DMS 273 (cell line): ENCODE measurements around the gene ZSWIM1.
"Not testable (repeated sequence)": the region's sequence is repeated elsewhere in the genome, so short reads cannot be mapped to it uniquely, and the experiment has no call there.

ENCODE experiments used
- DNase-seq: peaks from one replicate; lab custom pipeline; 2025; ENCODE audit not compliant: unreplicated experiment; lab: John Stamatoyannopoulos, UW

The ZSWIM1 gene

DNA sequence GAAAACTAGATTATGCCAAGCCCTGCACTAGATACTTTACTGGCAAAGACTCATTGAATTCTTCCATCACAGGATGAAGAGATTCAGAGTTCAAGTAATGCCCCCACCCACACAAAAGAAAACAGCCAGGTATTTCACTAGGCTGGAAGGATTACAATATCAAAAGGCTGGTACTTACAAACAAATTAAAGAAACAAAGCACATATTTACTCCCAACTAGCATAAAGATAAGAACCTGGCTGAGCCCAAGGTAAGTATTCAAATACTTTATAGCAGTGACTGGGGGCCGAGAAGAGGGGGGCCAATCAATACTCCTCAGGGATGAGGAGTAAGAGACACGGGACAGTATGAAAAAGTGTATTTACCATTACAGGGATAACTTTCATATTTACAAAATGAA, 27.5 kb upstream of the ZSWIM1 start:
- DNase-seq: no peak

DNA sequence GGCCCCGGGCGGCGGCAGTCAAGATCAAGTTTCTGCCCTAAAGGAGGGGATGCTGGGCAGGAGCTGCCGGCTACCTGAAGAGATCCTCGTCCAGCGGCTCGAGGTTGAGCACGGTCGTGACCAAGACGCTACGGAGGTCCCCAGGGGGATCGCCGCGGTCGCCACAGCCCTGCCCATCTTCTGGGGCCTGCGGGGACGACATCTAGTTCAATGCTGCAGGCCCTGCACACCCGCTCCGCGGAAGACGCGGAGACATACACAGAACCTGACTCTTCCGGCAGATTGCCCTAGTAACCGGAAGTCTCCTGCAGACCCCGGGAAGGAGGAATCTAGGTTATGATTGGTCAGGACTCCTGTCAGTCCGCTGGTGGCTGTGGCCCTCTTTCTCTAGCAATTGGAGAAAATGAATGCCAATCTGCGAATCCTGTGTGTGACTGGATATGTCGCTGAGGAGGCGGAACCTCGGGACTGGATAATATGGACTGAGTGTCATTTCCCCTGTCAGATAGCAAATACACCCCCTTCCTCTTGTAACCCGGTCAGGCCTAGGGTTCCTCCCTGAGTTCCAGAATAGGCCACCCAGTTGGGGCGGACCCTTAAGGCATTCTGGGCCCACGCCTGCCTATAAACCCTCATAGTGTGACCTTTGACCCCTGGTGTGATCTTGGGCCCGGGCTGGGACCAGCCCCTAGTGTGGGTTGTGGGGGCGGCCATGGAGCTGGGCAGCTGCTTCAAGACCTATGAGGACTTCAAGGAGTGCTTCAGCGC, 23.7 kb upstream of the ZSWIM1 start, which contains the start of the genes ACOT8 and ZSWIM3:
ACOT8 (minus strand) TSS at position 279 of the 768 bp plus-strand sequence; CDS start at position 202, 77 bp downstream.
ZSWIM3 (plus strand) TSS at position 501 of the 768 bp plus-strand sequence; CDS start at position 713, 212 bp downstream.
- DNase-seq: peak; percentile 100

DNA sequence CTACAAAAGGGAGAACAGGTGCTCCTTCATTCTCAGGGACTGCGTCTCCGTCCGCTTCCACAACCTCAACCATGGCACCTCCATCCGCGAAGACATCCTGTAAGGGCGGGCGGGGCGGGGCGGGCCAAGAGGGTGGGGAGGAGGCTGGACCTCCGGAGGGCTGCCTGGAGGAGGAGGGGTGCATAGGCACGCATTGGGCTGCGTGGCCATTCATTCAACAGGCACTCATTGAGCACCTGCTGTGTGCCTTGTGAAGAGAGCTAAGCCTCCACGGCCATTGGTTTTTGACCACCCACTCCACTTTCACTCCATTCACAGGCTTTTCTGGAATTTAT, 23.2 kb upstream of the ZSWIM1 start:
- DNase-seq: no peak

DNA sequence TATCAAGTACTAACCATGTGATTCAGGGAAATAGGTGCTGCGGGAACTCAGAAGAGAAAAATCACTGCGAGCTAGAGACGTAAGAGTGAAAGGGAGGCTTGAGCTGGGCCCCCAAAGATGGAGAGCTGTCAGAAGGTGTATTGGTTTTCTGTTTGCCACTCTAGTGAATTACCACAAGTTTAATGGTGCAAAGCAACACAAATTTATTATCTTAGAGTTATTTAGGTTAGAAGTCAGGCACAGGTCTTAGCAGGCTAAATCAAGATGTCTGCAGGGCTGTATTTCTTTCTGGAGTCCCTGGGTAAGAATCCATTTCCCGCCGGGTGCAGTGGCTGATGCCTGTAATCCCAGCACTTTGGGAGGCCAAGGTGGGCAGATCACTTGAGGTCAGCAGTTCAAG, 21.1 kb upstream of the ZSWIM1 start:
- DNase-seq: no peak

DNA sequence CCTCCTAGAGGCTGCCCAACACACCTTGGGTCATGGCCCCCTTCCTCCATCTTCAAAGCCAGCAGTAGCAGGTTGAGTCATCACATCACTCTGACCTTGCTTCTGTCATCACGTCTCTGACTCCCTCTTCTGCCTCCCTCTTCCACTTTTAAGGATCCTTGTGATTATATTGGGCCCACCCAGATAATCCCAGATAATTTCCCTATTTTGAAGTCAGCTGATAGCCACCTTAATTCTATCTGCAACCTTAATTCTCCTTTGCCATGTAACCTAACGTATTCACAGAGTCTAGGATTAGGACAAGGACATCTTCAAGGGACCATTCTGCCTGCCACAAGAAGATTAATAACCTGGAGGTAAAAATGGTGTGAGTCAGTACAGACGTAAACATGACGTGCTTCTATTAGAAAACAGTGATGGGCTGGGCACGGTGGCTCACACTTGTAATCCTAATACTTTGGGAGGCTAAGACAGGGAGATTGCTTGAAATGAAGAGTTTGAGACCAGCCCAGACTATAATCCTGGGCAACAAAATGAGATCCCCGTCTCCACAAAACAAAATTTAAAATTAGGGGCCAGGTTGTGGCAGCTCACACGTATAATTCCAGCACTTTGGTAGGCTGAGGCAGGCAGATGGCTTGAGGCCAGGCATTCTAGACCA, 20.3 kb upstream of the ZSWIM1 start:
- no peak for DNase-seq

DNA sequence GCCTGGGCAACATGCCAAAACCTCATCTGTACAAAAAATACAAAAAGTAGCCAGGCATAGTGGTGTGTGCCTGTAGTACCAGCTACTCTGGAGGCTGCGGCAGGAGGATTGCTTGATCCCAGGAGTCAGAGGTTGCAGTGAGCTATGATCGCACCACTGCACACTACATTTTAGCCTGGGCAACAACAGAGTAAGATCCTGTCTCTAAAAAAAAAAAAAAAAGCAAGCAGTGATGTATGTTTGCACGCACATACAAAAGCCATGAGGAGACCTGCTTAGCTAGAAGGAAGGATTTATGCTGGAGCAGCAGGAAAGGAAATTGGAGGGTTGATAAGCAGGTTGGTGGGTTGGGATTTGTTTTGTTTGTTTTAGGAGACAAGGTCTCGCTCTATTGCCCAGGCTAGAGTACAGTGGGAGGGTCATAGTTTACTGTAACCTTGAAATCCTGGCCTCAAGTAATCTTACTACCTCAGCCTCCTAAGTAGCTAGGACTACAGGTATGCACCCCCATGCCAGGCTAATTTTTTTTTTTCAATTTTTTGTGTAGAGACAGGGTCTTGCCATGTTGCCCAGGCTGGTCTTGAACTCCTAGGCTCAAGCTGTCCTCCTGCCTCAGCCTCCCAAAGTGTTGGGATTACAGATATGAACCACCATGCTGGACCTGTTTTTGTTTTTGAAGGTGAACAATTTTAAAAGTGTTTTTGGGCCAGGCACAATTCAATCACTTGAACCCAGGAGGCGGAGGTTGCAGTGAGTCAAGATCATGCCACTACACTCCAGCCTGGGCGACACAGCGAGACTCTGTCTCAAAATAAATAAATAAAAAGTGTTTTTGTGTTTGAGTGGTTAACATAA, 19.6 kb upstream of the ZSWIM1 start:
- DNase-seq: peak; percentile 79

DNA sequence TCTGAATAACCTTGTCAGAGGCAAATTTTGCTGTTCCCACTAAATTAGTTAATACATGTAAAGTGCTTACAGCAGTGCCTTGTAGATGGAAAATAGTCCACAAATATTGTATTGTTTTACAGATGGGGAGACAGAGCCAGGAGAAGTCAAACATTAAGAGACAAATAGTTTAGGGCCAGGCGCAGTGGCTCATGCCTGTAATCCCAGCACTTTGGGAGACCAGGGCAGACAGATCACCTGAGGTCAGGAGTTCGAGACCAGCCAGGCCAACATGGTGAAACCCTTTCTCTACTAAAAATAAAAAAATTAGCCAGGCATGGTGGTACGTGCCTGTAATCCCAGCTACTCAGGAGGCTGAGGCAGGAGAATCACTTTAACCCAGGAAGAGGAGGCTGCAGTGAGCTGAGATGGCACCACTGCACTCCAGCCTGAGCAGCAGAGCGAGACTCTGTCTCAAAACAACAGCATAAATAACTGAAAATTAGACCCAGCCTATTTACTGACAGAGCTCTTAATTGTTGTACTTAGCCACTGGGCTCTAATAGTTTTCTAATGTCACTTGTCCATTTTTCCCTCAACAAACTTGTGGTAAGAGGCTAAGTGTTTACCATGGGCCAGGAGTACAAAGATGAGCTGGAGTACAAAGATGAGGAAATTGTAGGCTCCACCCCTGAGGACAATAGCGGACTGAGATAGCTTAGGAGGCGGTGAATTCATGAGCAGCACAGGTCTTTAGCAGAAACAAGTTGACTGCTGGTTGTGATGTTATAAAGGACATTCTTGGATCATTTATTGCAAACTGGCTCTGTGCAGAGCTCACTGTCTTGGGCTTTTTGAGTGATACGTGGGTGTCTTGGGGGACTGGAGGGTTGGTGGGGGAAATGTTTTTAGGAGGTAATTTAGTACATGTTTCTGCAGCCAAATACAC, 17.2 kb upstream of the ZSWIM1 start:
- no peak for DNase-seq

DNA sequence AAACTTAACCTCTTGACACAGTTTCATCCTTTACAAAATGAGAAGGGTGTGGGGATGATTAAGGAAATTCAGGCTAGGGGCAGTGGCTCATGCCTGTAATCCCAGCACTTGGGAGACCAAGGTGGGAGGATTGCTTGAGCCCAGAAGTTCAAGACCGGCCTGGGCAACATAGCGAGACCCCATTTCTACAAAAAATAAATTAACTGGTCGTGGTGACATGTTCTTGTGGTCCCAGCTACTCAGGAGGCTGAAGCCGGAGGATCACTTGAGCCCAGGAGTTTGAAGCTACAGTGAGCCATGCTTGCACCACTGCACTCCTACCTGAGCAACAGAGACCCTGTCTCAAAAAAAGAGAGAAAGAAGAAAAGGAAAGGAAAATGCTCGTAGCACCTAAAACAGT, 14.6 kb upstream of the ZSWIM1 start:
- no peak for DNase-seq

DNA sequence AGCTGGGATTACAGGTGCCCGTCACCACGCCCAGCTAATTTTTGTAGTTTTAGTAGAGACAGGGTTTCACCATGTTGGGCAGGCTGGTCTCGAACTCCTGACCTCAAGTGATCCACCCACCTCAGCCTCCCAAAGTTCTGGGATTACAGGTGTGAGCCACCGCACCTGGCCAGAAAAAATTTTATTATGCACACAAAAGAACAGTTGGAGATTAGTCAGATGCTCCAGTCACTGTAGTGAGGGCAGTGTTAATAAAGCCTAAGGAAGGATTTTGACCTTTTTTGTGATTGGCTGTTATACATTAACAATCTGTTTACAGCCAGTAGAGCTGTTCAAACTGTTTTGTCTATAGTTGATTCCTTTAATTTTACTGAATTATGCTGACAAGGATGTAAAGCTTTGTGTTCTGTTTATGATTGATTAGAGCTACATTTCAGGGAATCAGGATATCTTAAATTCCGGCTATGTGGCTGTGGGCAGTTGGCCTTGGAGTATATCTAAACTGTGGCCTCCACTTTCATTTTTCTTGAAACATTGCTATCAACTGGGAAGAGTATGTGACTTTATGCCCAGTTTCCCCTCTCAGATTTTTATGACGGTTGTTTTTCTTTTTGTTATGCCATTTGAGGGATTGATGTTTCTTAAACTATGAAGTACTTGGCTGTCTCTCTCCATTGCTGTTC, 13.8 kb upstream of the ZSWIM1 start:
- DNase-seq: no peak

DNA sequence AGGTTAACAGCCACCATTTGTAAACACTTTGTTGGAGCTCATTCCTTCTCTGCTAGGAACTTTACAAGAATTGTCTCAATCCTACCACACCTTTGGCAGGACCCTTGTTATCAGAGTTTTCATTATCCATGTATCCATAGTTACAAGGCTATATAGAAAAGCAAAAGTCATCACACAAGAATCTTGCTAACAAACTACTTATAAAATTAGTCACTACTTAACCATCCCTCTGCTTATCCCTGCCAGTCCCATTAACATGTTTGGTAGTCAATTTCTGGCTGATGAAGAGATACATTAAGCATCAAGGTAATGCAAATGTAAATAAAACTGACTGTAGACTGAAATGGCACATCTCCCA, 13.2 kb upstream of the ZSWIM1 start:
- DNase-seq: no peak

DNA sequence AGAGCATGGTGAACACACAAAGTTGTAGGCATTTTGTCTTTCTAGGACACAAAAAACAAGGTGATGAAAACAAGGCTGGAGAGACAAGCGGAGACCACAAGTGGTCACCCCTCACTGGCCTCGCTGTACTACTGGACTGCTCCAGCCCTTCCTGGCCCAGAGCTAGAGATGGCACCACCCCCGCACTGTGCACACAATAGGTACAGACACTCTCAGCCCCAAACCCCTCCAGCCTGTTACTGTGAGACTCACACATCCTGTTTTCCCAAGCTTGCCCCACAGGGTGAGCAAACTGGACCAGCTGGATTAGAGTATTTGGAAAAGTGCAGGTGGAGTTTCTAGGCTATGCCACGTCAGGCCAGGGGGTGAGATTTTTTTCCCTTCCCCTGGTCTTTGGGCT, 8.4 kb upstream of the ZSWIM1 start:
- no peak for DNase-seq

DNA sequence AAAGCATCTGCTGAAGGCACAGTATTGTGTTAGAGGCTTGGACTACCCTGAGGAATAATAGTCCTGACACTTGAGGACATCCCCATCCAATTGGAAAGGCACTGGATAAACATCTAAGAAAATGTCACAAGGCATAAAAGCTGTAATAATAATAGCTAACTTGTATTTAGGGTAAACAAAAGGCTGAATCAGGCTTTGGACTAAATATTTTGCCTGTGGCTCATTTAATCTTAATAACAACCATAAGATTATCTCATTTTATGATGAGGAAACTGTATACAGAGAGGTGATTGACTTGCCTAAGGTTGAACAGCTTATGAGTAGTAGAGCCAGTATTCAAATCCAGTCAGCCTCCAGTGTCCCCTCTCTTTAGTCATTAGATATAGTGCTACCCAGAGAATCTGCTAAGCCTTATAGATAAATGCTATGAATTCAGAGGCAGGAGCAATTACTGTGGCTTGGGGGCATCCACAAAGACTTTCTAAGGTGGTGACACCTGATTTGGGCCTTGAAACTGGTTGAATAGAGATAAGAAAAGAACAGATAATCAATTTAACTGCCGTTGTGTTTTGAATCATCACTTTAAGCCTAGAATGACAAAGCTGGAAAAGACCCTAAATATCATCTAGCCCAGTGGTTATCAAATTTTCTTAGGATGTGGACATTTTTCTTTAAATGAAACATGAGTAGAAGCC, 7.5 kb upstream of the ZSWIM1 start:
- no peak for DNase-seq

DNA sequence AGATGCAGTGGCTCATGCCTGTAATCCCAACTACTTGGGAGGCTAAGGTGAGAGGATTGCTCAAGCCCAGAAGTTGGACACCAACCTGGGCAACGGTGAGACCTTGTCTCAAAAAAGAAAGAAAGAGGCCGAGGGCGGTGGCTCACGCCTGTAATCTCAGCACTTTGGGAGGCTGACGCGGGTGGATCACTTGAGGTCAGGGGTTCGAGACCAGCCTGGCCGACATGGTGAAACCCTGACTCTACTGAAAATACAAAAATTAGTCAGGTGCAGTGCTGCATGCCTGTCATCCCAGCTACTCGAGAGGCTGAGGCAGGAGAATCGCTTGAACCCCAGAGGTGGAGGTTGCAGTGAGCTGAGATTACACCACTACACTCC, 6.9 kb upstream of the ZSWIM1 start:
- not testable (repeated sequence) for DNase-seq

DNA sequence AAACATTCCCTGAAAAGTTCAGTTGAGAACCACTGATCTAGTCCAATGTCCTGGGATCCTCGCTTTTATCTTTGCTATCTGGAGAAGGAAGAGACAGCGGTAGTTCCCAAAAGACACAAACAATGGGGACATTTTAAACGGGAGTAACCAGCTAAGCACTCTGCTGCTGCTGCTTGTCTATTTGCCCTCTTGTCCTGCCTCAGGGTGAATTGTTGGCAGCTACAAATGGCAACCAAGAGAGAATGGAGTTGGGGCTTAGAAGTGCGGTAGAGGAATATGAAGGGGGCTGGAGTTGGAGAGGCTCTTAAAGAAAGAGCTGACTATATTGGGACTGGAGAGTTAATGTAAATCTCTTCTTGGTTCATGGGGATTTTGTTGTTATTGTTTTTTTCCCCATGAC, 6.5 kb upstream of the ZSWIM1 start:
- no peak for DNase-seq

DNA sequence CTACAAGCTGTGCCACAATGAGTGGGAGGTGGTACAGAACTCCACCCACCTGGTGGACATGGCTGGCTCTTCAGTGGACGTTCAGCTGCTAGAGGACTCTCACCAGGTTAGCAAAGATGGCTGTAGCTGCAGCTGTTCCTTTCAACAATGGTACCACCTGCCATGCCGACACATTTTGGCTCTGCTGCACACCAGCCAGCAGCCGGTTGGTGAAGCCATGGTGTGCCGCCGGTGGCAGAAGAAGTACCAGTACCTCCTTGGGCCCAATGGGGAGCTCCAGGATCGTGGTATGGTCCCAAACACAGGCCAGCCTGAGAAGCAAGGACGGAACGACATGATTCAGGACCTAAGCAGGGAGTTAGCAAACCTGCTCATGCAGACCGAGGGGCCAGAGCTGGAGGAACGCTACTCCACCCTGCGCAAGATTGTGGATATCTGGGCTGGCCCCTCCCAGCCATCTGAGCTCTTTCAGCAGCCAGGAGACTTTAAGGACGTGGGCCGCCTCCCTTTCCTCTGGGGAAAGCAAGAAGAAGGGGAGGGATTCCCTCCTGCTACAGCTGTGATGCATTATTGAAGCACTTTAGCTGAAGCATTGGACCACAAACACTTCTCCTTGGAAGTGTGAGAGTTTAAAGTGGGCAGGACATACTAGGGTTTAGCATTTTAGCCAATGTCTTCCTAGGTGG, 2.8 kb upstream of the ZSWIM1 start:
- DNase-seq: no peak

DNA sequence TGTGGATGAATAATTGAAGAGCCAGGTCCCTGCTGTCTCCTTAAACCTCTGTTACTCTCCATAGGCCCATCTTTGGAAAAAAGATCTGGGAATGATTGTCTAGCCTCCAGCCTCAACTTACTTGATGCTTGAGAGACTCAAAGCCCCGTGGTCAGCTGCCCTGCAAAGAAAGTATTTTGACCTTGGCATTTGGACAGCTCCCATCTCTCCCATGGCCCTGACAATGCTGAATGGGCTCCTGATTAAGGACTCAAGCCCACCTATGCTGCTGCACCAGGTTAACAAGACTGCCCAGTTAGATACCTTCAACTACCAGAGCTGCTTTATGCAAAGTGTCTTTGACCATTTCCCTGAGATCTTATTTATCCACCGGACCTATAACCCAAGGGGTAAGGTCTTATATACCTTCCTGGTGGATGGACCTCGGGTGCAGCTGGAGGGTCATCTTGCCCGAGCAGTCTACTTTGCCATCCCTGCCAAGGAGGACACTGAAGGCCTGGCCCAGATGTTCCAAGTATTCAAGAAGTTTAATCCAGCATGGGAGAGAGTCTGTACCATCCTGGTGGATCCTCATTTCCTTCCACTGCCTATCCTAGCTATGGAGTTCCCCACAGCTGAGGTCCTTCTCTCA, 1.6 kb downstream of the ZSWIM1 start:
- DNase-seq: no peak

DNA sequence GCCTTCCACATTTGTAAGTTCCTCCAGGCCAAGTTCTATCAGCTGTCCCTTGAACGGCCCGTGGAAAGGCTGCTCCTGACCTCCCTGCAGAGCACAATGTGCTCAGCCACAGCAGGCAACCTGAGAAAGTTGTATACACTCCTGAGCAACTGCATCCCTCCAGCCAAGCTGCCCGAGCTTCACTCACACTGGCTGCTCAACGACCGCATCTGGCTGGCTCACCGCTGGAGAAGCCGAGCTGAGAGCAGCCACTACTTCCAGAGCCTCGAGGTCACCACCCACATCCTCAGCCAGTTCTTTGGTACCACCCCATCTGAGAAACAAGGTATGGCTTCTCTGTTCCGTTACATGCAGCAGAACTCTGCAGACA, 2.1 kb downstream of the ZSWIM1 start:
- peak; percentile 58 for DNase-seq

DNA sequence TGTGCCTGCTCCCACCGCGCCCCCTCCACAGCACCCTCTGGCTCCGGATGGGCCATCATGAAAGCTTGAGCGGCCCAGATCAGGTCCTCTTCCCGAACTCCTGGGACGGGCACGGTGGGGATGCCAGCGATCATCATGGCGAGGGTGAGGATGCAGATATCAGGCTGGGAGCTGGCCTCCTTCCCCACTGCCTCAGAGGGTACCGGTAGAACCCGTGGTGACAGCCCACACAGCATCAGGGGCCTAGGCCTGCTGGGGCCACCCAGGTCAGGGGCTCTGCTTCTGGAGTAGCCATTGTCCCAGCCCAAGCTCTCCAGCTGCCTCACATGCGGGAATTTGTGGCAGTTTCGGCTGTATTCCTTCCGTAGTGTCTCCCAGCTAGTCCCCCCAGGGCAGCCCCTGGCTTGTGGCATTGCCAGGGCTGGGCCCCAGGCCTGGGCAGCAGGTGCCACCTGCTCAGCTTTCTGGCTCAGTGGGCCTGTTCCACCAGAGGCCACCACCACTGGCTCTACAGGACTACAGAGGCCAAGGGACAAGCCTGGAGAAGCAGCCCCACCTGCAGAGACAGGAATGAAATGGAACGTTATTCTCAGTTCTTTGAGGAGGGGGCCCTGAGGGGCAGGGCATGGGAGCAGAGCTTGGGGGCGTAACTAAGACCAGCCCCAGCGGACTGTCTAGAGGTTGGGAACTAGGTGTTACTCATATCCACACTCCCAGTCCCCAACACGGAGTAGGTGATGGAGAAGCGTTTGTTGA, 5.7 kb downstream of the ZSWIM1 start:
- DNase-seq: no peak
